Measurements from ENCODE around the gene LCN10.
"Not testable (repeated sequence)": the region's sequence is repeated elsewhere in the genome, so short reads cannot be mapped to it uniquely, and the experiment has no call there.

The LCN10 gene

DNA sequence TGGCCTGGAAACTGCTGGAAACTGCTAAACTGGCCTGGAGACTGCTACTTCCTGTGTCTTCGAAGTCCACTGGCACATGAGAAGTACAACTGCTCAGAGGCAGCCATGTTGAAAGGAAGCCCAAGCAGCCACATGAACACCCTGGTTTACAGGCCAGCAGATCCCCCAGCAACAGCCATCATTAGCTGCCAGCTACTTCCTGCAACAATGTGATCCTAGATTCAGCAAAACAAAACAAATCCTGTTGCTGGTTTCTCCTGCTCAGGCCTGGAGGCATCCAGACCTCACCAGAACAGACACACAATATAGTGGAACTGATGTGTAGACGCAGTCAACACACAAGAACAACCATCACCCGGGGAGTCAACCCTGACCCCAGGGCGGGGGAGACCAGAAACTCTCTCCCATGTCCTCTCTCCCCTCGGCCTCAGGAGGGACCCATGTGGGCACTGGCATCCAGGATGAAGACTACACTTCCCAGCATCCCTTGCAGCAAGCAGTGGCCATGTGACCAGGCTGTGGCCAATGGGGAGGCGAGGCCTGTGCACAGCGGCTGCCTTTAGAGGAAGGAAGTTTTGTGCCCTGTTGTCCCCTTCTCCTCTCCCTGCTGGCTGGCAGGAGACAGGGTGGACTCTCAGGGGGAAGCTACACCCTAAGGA lies 30.8 kb upstream of the LCN10 start:
- DNase-seq (ENCODE audit: low read depth in 2 of 2, low spot score in 1 of 2), result no peak

GRCh38 chr9:136771907-136772415 lies 29.2 kb upstream of the LCN10 start:
- DNase-seq (ENCODE audit: low read depth in 2 of 2, low spot score in 1 of 2), result no peak

GRCh38 chr9:136769710-136770191 lies 27.0 kb upstream of the LCN10 start:
- no peak for DNase-seq (ENCODE audit: low read depth in 2 of 2, low spot score in 1 of 2)

GRCh38 chr9:136766410-136767120 lies 23.8 kb upstream of the LCN10 start:
- not testable (repeated sequence) for DNase-seq (ENCODE audit: low read depth in 2 of 2, low spot score in 1 of 2)

DNA sequence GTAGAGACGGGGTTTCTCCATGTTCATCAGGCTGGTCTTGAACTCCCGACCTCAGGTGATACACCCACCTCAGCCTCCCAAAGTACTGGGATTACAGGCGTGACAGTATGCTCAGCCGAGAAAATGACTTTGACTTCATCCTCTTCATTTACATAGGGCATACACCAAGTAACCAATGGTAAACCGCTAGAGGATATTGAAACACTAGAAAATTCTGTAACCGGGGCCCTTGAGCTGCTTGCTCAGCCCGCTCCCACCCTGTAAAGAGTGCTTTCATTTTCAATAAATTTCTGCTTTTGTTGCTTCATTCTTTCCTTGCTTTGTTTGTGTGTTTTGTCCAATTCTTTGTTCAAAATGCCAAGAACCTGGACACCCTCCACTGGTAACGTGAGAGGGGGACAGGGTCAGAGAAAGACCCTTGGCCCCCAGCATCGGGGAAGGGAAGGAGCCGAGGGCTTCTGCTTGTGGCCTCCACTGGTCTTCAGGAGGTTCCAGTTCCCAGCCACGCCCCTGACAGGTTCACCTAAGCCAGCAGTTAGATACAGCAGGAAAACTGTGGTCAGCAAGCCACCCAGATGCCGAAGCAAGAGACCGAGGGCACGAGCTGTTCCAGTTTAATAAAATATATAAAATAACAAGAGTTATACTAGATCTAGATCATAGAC lies 23.1 kb upstream of the LCN10 start:
- not testable (repeated sequence) for DNase-seq (ENCODE audit: low read depth in 2 of 2, low spot score in 1 of 2)

DNA sequence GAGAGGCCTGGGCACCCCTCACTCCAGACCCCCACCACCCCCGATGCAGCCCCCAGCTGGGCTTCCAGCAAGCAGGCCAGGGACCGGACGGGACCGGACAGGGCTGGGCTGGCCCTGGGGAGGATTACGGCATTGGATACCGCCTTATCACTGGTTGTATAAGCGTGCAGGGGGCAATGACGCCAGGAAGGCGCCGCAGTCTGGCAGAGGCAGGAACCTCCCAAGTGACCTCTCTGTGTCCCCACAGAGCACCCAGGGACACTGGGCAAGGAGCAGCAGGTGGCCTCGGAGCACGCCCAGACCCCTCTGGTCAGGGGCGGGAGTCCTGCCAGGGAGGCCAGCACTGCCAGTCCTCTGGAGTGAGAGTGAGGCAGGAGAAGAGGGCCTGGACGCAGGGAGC lies 22.3 kb upstream of the LCN10 start:
- no peak for DNase-seq (ENCODE audit: low read depth in 2 of 2, low spot score in 1 of 2)

- no peak for DNase-seq (ENCODE audit: low read depth in 2 of 2, low spot score in 1 of 2)
Observed at GRCh38 chr9:136764301-136764891, 21.7 kb upstream of the LCN10 start, which contains the start of gene LCN15. Gene LCN15 (minus strand): TSS chr9:136764518. CDS start chr9:136764488, 30 bp downstream.

DNA sequence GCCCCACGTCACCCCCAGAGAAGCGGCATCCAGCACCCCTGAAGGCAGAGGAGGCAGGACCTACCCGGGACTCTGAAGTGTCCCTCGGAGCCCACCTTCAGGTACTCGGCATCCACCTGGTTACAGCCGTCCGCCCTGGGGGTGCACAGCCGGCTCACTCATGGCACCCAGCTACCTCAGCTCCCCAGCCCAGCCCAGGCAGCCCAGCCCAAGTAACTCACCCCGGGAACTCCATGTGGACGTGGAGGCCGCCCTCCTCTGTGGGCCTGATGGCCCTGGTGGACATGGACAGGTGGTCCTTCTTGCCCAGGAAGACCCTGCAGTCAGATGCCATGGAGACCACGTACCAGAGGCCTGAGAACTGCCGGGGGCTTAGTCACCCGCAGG lies 20.9 kb upstream of the LCN10 start:
- no peak for DNase-seq (ENCODE audit: low read depth in 2 of 2, low spot score in 1 of 2)

DNA sequence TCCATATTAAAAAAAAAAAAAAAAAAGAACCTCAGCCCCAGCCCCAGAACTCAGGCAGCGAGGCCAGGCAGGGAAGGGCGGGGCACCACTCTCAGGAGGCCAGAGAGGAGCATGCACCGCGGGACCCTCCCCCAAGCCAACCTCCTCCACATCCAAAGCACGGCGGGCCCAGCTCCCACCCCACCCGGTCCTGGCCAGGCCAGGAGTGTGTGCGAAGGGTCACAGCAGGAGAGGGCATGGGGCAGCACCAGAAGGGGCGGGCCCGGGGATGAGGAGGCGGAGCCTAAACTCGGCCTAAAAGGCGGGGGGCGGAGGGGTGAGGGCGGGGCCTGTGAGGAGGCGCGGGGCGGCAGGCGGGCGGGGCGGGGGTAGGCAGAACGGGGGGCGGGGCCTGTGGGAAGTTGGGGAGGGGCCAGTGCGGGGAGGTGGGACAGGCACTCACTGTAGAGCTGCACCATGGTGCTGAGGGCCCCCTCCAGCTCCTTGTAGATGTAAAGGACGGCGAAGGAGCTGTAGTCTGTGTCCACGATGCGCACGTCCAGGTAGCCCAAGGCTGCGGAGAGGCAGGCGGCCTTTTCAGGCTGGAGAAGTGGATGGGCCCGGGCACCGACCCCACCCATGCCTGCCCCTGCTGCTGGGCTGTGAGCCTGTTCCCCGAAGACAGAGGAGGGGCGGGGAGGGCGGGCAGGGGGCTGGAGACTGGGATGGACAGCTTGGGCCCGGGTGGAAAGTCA lies 20.3 kb upstream of the LCN10 start:
- no peak for DNase-seq (ENCODE audit: low read depth in 2 of 2, low spot score in 1 of 2)

- no peak for DNase-seq (ENCODE audit: low read depth in 2 of 2, low spot score in 1 of 2)
Observed at GRCh38 chr9:136762221-136762691, 19.5 kb upstream of the LCN10 start.

DNA sequence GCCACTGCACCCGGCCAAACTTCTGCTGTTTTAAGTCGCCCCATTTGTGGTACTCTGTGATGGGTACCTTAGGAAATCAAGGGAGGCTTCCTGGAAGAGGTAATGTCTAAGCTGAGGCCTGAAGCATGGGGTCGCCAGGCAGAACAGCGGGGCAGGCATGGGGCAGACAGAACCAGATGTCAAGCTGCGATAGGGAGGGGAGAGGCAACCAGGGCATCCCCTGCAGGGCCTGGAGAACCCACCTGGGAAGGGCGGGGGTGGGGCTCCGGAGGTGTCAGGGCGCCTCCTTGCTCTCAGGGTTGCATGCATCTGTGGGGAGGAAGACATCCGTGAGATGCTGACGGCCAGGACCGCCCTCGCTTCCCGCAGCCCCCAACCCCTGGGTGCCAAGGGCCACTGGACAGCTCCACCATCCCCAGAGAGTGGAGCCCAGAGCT lies 18.8 kb upstream of the LCN10 start:
- DNase-seq (ENCODE audit: low read depth in 2 of 2, low spot score in 1 of 2), result no peak

DNA sequence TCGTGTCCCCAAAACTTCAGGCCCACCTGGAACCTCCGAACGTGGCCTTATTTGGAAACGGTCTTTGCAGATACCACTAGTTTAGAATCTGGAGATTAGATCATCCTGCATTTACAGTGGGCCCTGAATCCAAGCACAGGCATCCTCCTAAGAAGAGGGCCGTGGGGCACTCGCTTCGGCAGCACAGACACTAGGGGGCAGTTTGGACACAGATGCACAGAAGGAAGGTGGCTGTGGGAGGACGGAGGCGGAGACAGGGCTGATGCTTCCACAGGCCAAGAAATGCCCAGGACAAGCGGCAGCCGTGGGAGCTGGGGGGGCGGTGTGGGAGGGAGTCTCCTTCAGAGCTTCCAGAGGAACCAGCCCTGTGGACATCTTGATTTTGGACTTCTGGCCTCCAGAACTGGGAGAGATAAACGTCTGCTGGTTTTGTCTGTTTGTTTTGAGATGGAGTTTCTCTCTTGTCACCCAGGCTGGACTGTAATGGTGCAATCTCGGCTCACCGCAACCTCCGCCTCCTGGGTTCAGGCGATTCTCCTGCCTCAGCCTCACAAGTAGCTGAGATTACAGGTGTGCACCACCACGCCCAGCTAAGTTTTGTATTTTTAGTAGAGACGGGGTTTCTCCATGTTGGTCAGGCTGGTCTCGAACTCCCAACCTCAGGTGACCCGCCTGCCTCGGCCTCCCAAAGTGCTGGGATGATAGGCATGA lies 18.2 kb upstream of the LCN10 start:
- DNase-seq (ENCODE audit: low read depth in 2 of 2, low spot score in 1 of 2), result not testable (repeated sequence)

DNA sequence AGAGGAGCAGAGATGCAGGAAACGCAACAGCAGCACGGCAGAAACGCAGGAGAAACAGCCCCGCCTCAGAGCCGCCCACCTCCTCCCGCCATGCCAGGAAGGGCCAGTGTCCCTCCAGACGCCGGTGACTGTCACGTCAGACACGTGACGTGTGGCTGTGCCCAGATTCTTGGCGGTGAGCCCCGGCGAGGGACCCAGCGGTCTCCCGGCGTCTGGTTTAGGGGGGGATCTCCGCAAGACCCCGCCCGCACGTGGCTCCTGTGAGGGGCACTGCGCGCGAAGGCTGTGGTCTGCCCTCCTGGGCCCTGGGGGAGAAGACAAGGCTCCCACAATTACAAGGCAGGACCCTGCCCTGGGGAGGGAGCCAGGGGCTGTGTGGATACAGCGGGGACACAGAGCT lies 17.7 kb upstream of the LCN10 start:
- DNase-seq (ENCODE audit: low read depth in 2 of 2, low spot score in 1 of 2), result no peak

- DNase-seq (ENCODE audit: low read depth in 2 of 2, low spot score in 1 of 2), result no peak
Observed at GRCh38 chr9:136759436-136760325, 16.9 kb upstream of the LCN10 start.

GRCh38 chr9:136759001-136759400 lies 16.3 kb upstream of the LCN10 start:
- no peak for DNase-seq (ENCODE audit: low read depth in 2 of 2, low spot score in 1 of 2)

DNA sequence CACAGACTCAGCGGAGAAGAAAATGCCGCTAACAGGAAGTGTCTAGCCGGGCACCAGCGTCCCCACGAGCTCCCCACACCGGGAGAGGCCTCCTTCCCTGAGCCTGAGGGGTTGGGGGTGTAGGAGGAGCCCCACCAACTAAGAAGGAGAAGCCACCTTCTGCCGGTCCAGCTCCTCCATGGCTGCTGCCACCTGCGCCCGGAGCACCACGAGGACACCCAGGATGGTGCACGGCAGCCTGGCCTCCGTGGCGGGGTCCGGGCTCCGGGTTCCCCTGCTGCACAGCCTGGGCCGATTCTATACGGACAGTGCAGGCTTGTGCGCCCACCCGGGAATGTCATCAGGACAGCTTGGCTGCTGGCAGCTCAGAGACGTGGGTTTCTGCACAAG lies 15.0 kb upstream of the LCN10 start:
- DNase-seq (ENCODE audit: low read depth in 2 of 2, low spot score in 1 of 2), result no peak

DNA sequence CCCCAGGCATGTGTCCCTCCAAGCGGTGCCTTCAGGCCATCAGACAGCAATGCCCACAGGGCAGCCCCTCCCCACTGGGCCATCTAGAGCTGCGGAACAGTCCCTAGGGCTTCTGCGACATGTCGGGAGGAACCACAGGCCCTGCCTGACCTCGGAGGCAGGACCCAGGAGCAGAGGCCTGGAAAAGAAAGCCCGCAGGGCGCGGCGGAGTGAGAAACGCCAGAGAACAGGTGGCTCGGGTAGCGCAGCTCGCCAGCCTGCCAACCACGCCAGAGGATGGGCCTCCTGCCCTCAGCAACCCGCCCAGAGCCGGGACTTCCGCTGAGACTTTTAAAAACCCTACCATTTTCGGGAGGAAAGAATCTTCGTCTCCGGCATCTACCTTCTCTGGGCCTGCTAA lies 14.6 kb upstream of the LCN10 start:
- DNase-seq (ENCODE audit: low read depth in 2 of 2, low spot score in 1 of 2), result no peak

- DNase-seq (ENCODE audit: low read depth in 2 of 2, low spot score in 1 of 2), result no peak
Observed at GRCh38 chr9:136756836-136757235, 14.1 kb upstream of the LCN10 start.

- DNase-seq (ENCODE audit: low read depth in 2 of 2, low spot score in 1 of 2), result no peak
Observed at GRCh38 chr9:136756134-136756438, 13.3 kb upstream of the LCN10 start.

Measured in stimulated activated CD8-positive, alpha-beta memory T cell treated with anti-CD3 and anti-CD28 coated beads, Interleukin-4, amount 100 ng/mL, for 1 hour (primary cell).